GM19238 (cell line): ENCODE measurements around the gene C14orf180.

Experiments used
- DNase-seq: peaks from one replicate; pipeline ENCODE4 v3.0.0; 2011; ENCODE audit warnings: low spot score; ENCODE audit not compliant: insufficient read length

Gene C14orf180

DNA sequence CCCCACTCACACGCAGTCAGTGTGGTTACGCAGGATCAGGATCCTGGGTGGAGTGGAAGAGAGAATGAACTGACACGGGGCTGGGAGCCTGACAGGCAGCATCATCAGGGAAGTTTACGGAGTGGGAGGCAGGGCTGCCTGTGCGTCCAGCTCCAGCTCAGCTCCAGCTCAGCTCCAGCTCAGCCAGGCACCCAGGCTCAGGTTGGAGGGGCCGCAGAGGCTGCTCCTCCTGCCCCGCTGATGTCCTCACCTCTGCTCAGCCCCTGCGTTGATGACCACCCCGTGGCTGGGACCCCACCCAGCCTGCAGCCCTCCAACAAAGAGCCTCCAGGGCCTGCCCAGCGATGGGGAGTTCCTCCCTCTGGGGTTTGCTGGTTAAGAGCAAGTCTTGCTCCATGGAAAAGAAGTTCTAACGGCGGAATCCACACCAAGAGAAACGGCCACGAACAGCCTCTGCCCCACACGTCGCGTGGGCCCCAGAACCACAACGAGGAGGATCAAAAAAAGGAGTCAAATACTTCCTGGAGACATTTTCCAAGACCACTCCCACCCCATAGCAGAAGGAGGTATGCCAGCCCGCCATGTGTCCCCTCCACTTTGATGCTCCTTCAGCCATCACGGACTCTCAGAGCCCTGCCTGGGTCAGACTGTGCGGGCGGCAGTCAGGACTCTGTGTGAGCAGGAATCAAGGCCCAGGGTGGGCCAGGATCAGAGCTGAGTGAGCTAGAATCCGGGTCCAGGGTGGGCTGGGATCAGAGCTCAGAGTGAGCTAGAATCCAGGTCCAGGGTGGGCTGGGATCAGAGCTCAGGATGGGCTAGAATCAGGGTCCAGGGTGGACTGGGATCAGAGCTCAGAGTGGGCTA, 17.7 kb upstream of the C14orf180 start:
- no peak for DNase-seq

DNA sequence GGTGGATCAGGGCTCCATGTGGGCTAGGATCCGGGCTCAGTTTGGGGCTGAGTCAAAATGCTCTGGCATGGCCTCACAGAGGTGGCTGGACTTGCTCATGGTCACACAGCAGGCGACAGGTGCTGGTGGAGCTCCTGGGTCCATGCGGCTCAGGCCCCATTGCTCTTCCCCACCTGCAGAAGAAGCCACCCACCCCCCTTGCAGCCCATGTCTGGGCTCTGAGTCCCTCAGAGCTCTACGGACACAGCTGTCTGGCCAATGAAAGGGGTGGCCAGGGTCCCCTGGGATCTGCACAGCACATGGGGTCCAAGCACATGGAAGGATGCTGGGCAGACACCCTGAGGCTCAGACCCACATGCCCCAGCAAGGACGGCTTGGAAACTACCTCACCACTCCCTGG, 17.0 kb upstream of the C14orf180 start:
- DNase-seq: no peak

GRCh38 chr14:104563191-104563741, 16.3 kb upstream of the C14orf180 start:
- DNase-seq: no peak

GRCh38 chr14:104563742-104564615, 15.6 kb upstream of the C14orf180 start:
- DNase-seq: peak; percentile 84

DNA sequence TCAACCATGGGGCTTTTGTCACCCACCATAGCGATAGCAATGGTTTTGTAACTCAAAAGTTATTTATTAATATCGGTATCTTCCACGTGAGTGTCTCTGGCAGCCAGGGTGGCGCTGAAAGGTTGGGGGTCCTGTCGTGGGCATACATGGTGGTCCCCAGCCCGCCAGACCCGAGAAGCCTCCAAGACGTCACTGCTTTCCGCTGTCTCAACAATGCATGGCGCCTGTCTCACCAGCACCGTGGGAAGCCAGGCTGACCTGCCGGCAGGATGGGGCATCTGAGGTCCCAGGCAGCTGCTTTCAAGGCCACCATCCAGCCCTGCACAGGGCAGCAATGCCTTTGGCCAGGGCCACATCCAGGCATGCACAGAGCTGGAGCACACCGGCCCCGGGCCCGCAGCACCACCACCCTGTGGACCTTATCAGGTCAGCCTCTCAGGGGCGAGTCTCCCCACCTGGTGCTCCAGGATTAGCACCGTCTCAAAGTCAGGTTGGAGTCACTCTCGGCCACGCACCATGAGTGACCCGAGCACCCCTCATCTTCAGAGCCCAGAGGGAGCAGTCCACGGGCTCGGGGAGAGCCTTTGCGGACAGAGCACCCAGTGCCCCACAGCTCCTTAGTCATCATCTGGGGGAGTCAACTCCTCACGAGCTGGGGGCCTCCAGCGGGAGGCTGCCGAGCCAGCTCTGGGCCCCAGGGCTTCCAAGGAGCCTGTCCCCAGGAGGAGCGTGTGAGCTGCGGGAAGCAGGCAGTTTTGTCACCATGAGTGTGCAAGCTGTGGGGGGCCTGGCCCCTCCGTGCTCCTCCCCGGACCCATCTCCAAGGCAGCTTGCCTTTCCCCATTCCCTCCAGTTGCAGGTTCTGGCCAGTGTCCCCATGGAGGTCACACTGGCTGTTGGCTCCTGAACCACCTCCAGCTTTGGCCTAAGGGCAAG, 14.6 kb upstream of the C14orf180 start:
- DNase-seq: no peak

DNA sequence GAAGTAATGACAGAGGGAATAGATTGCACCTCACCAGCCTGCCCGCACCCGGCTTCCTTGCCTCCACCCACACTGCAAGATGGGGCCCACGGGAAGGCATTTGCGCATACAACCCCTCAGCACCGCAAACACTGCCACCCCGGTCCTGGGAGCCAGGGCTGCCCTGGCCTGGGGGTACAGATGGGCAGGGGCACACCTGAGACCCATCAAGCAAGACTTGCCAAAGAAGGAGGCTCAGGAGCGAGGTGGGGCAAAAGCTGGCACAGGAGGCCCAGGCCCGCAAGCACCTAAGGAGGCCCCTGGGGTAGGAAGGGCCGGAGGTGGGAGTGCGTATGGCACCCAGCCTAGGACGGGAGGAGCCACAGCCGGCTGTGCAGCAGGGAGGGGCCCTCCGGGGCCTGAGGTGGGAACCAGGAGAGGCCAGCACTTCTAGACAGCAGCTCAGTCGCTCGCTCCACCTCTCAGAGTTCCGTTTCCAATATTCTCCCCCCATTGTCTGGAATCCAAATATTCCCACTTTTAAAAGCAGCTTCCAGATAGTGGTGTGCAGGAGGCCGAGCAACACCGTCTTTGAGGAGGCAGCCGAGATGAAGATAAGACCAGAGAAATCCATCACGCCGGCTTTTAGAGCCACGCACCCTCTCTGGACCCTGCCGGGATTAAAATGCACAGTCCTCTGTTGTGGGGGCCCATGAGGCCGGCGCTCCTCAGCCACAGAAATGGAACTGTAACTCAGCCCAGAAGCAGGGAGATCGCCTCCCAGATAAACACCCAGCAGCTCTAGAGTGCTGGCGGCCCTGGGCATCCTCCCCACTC, 12.2 kb upstream of the C14orf180 start:
- no peak for DNase-seq

GRCh38 chr14:104567957-104568225, 11.7 kb upstream of the C14orf180 start:
- DNase-seq: no peak

GRCh38 chr14:104568620-104569019, 10.9 kb upstream of the C14orf180 start:
- DNase-seq: no peak

DNA sequence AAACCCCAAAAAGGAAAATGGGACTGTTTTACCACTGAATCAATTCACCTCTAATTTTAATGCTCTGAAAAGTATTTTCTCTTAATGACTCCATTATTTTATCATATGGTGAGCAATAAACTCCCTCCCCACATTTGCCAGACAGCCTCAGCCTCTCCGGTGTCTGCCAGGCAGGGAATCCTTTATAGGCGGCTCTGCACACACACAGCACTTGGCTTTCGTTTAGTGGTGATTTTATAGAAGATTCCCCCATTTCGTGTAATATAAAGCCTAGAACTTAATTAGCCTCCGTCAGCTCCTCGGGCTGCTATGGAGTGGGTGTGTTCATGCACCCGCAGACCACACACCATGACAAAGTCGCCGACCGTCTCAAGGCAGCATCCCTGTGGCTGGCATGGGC, 10.1 kb upstream of the C14orf180 start:
- DNase-seq: no peak

DNA sequence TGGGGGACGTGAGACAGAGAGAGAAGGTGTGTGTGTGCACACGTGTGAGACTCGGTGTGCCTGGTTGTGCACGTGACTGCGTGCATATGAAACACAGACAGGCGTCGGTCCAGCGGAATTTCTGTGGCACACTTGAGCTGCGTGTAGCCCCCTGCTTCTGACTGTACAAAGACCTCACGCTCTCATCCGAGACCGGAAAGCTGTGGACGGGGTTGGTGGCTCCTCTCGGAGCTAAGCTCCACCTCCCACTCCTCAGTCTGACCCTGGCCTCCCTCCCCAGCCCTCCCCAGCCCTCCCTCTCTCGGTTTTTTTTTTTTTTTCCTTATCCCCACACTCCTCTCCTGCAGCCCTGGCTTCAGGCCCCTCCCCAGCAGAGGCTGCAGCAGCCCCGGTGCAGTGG, 8.3 kb upstream of the C14orf180 start:
- no peak for DNase-seq

GRCh38 chr14:104572024-104572626, 7.4 kb upstream of the C14orf180 start:
- DNase-seq: no peak

- no peak for DNase-seq
These were observed 6.9 kb upstream of the C14orf180 start for GRCh38 chr14:104572668-104573067.

GRCh38 chr14:104573930-104574329, 5.6 kb upstream of the C14orf180 start:
- DNase-seq: no peak

DNA sequence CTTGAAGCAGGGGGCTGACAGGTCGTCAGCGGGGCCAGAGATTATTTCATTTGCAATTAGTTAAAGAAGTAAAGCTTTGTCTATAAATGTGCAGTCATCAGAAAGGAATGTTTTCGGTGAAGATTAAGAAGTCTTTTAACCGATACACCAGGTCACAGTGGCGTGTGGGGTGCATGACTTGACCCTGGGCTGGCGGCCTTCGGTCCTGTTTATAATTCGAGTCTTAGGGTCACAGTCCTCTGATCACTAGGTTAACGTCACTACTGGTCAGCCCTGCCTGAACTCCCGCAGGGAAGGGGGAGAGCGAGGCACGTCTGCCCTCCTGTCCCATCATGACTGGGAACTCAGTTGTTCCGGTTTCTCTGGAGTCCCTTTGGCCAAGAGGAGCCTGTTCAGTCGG, 5.0 kb upstream of the C14orf180 start:
- DNase-seq: no peak

DNA sequence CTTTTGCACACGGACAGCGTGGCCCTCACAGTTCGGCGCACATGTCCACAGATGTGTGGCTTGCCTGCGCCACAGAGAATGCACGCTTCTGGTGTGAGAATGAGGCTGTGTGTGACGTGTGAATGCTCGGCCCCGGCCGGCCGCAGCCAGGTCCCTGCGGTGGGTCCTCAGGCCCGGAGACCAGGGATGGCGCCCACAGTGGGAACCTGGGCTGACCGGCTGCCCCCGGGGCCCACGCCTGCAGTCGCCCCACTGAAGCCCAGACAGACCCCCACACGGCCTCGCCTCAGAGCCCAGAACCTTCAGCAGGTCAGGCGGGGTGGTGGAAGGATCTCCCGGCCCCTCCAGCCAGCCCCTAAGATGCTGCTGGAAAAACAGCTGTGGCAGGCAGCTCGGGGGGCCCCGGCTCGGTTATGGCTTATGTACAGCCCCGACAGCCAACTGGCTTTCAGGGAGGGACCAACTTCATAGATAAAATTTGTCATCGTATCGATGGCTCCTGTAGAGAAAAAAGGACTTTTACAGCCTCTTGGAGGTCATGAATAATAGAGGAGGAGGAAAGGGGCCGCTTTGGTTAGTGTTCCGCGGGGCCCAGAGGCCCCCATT, 4.5 kb upstream of the C14orf180 start:
- no peak for DNase-seq

DNA sequence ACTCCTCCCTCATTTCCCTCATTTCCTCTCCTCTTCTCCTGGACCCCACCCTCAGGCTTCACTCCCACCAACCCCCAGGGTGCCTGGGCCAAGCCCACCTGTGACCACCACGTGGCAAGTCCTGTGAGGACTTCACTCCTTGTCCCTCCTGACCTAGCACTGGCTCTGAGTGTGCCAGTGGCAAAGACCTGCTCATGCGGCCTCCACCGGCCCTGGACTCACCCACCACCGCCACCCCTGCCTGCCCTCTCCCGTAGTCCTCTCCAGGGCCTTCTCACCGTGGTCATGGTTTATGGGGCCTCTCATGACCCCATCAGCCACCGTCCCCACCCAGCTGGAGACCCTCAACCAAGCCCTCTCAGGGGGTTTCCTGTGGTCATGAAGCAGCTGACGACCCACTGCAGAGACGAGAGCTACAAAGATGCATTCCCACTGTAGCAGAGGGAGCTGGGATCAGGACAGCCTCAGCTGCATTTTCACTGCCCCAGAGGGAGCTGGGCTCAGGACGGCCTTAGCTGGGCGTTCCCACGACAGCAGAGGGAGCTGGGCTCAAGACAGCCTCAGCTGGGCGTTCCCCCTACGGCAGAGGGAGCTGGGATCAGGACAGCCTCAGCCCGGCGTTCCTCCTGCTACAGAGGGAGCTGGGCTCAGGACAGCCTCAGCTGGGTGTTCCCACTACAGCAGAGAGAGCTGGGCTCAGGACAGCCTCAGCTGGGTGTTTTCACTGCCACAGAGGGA, 3.2 kb upstream of the C14orf180 start:
- DNase-seq: no peak

- DNase-seq: no peak
These were observed 2.6 kb upstream of the C14orf180 start for GRCh38 chr14:104576970-104577332.

- DNase-seq: no peak
These were observed 2.1 kb upstream of the C14orf180 start for GRCh38 chr14:104577426-104577825.

DNA sequence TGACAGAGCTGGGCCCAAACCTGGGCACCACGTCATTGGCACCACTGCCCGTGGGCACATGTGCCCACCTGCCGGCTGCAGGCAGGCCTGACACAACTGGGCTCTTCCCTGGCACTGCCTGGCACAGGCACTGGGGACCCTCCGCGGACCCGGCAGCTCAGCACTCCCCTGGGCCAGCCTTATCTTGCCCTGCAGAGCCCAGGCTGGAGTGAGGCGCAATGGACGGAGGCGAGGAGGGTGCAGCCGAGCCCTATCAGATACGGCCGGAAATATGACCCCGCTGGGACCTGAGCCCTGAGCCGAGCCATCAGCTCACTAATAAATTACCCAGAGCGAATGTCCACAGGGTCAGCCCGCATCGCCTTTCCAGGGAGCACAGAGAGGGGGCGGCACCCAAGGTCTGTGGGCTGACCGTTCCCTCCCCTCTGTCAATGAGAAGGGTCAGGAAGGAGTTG, 1.7 kb upstream of the C14orf180 start:
- DNase-seq: no peak
